ENCODE measurements around the gene CLCN2.

CLCN2 gene

DNA sequence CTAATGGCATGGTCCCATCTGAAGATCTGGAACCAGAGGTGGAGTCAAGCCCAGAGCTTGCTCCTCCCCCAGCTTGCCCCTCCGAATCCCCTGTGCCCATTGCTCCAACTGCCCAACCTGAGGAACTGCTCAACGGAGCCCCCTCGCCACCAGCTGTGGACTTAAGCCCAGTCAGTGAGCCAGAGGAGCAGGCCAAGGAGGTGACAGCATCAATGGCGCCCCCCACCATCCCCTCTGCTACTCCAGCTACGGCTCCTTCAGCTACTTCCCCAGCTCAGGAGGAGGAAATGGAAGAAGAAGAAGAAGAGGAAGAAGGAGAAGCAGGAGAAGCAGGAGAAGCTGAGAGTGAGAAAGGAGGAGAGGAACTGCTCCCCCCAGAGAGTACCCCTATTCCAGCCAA is 39.7 kb downstream of the CLCN2 start:
- no peak for DNase-seq

DNA sequence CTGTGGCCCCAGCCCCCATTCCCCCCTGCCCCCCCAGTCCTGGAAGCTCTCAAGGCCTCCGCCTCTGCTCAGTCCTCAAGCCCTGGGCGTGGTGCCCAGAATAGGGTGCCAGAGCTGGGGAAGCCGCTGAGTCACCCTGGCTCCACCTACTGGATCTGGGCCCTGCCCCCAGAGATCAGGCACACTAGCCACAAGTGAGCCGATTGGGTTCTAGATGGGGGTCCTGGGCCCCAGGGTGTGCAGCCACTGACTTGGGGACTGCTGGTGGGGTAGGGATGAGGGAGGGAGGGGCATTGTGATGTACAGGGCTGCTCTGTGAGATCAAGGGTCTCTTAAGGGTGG is 41.3 kb downstream of the CLCN2 start:
- peak; percentile 63 for DNase-seq

DNA sequence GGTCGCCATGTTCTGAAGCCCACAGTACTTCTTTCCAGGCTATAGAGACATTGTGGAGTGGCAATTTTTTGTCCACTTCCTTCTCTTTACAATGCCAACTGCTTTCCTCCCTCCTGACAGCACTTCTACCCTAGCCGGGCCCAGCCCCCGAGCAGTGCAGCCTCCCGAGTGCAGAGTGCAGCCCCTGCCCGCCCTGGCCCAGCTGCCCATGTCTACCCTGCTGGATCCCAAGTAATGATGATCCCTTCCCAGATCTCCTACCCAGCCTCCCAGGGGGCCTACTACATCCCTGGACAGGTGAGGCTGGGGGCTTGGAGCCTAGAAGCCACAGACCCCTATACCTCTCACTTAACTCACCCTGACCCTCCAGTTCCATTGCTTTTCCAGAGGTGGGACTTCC is 44.2 kb downstream of the CLCN2 start:
- no peak for DNase-seq

DNA sequence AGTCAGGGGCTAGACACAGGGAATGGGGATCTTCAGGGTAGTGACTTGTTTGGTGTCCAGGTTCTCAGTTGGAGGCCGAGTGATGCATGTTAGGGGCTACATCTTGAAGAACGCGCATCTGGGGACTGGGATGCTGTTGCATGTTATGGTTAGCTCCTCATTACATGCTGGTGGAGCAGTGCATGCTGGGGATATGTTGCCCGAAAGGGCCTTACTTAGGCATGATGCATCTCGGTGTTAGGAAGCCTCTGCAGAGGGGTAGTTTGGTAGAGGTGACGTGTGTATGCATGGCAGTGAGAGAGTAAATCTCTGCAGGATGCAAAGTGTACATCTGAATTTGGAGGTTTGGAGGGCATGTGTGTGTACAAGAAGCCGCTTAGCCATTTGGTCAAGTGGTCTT is 44.6 kb downstream of the CLCN2 start:
- DNase-seq = no peak

DNA sequence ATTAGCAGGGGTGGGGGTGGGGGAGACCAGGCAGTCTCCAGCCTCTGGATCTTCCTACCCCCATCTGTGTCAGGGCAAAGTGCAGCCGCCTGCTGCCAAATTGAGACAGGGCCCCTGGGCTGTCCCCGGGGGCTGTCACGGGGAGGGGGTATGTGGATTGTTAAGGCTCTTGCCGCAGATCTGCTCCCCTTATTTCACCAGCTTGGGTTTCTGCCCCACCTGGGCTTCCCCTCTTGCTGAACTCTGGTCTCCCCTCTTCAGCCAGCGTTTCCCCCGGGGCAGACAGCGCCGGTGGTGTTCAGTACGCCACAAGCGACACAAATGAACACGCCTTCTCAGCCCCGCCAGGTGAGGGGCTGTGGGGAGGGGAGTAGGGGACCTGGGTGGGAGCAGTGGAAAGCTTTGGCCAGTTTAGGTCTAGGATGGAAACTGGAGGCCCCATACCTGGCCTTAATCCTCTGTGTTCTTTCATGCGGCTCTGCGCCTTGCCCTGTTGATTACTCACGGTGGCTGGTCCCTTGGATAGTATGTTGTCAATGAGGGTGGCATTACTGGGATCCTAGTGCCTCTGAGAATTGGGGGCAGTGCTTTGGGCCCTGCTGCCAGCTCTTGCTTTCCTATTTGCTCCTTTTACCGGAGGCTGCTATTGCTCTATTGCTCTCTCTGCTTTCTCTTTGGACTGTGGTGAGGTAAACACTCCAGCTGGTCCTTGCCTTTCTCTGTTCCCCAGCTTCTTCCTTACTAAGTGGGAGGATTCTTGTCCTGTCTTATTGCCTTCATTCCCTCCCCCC is 45.3 kb downstream of the CLCN2 start:
- DNase-seq = no peak

DNA sequence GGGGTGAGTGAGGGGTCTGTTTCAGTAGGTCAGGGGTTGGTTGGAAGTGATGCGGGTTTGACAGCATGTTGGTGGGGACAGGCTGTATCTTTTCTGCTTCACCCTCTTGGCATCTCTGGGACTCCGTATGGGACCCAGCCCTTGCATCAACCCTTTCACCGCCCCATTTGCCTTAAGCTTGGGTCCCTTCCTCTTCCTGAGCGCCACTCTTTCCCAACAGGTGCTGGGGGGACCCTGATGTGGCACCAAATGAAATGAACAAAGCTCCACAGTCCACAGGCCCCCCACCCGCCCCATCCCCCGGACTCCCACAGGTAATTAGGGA is 45.9 kb downstream of the CLCN2 start:
- no peak for DNase-seq

DNA sequence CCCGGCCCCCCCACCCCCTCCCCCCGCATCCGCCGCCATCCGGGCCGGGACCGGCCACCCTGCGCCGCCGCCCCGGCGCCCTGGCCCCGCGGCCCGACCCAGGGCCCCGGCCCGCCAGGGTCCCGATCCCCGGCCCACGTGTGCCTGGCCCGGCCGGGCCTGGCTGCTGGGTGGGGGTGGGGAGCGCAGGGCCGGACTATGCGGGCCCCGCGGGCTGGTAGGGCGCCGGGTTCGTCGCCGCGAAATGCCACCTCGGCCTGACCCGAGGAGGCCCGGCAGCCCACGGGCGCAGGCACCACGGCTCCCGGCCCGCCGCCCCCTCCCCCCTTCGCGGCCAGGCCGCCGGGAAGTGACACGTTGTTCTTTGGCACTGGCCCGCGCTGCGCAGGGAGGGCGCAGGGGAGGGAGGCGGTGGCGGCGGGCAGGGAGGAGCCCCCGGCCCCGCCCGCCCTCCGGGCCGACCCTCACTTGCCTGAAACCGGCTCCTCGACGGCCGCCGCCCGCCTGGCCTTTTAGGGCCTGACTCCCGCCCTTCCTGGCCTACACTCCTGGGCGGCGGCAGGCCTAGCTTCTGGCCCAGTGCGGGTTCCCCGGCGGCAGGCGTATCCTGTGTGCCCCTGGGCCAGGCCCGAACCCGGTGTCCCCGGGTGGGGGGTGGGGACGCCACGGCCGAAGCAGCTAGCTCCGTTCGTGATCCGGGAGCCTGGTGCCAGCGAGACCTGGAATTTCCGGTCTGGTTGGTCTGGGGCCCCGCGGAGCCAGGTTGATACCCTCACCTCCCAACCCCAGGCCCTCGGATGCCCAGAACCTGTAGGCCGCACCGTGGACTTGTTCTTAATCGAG is 46.5 kb downstream of the CLCN2 start:
- peak; percentile 68 for DNase-seq

DNA sequence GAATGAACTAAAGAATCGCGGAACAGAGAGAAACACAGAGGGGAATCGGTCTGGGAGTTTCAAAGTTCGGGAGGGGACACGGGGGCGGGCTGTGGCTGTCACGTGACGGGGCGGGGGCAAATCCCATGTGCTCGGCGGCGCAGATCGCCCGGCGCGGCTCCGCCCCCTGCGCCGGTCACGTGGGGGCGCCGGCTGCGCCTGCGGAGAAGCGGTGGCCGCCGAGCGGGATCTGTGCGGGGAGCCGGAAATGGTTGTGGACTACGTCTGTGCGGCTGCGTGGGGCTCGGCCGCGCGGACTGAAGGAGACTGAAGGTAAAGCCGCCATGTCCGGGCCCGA is 47.1 kb downstream of the CLCN2 start, which contains the start of gene EIF4G1:
Gene EIF4G1 (plus strand): TSS at position 244 of the 337 bp plus-strand sequence. CDS start 1,191 bp downstream, outside the sequence.
- DNase-seq = peak; percentile 93

DNA sequence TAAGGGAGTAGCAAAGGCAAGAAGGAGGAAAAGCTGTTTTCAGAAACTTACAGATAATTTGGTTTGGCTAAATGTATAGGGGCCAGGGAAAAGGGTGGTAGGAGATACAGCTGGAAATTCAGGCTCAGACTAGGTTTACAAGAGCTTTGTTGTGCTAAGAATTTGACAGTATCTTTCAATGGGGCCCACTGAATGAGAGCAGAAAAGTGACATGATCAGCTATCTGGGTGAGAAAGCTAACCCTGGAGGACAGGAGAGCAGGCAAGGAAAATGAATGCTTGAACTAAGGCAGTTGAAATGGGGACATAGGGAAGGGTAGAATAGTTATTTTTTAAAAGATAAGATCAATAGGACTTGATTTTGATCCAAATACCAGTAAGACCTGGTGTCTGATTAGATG is 49.8 kb downstream of the CLCN2 start:
- no peak for DNase-seq

DNA sequence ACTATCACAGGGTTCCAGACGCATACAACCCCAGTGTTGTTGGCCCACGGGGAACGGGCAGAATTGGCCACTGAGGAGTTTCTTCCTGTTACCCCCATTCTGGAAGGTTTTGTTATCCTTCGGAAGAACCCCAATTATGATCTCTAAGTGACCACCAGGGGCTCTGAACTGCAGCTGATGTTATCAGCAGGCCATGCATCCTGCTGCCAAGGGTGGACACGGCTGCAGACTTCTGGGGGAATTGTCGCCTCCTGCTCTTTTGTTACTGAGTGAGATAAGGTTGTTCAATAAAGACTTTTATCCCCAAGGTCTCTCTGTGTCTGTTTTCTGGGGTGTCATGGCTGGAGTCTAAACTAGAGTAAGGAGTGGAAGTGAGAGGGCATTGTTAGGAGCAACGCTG is 52.7 kb downstream of the CLCN2 start:
- DNase-seq = no peak

DNA sequence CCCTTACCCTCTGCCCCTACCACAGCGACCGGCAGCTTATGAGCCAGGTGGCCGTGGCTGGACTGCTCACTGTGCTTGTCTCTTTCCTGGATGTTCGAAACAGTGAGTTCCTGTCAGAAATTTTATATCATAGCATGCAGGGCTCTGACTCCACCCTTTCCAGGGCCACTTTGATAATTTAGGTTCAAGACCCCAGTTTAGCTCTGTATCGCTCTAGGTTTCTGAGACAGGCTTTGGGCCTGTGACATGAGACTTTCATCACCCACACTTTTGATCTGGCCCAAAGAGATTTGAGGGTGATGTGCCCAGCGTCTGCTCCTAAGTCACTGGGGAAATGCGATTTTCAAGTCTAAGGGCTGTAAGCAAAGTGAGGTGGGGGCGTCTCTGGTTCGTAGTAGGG is 53.5 kb downstream of the CLCN2 start:
- DNase-seq = no peak

DNA sequence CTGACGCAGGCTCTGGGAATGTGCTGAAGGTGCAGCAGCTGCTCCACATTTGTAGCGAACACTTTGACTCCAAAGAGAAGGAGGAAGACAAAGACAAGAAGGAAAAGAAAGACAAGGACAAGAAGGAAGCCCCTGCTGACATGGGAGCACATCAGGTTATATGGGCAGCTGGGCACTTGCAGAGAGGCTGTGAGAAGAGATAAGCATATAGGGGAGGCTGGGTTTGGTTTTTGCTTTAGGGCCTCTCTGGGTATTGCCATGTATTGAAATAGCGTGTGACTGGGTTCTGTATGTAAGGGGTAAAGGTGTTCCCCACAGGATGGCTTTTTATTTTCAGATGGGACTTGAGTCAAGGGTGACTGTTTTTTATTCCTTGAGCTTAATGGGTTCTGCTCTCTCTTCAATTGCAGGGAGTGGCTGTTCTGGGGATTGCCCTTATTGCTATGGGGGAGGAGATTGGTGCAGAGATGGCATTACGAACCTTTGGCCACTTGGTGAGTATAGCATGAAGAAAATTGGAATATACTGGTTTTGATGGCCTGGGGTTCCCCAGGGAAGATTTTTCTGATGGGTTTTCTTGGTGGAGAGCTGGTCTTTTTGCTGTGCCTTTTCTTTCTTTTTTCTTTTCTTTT is 54.9 kb downstream of the CLCN2 start:
- DNase-seq = no peak

DNA sequence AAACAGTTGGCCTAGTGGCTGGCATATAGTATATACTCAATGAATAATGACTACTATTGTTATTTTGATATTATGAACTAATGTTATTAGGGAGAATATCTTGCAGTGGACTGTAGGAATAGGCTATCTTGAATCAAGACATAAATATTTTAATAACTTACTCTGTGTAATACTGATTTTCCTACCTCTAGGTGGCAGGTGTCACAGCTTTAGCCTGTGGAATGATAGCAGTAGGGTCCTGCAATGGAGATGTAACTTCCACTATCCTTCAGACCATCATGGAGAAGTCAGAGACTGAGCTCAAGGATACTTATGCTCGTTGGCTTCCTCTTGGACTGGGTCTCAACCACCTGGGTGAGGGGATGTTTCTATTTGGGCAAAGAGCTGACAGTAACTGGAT is 55.8 kb downstream of the CLCN2 start:
- DNase-seq = no peak

DNA sequence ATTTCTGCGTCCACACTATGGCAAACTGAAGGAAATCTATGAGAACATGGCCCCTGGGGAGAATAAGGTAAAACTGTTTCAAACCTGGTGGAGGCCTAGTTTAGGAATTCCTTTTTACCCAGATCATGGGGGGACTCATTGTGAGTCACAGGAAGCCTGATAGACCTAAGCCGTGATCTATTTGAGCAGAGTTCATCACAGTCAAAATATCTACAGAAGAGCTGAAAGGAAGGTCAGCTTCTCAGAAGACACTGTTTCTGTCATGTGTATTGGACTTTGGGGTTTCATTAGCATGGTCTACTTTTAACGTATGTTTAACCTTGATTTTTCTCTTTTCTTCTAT is 61.1 kb downstream of the CLCN2 start:
- DNase-seq = no peak

DNA sequence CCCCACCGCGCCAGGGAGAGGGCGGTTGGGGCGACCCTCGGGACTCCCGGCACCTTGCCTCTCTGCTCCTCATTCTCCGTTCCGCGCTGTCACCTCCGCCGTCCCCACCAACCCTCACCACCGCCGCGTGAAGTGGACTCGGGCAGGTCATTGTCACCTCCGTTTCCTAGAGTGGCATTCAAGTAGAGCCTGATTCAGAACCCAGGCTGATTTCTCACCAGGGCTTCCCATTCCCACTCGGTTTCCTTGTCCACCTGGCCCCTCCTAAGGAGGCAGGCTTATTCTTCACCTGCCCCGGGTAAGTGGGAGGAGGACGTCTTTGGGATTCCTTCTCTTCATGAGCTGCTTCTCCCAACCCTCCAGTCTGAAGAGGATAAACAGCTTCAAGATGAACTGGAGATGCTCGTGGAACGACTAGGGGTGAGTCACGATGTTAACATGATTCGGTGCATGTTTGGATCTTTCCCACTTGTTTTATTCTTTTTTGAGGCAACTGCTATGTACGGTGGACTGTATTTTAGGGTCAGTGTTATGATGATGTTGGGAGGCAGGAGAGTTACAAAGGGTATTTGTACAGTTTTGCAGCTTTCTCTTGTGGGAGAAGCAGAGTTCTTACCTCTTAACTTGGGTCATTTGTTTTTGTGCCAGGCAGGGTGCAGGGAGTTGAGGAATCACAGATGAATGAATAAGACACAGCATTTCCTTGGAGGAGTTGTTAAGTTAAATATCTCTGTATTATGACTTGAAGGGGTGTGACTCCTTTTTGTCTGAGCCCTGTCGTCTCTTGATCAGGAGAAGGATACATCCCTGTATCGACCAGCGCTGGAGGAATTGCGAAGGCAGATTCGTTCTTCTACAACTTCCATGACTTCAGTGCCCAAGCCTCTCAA is 61.7 kb downstream of the CLCN2 start:
- no peak for DNase-seq

DNA sequence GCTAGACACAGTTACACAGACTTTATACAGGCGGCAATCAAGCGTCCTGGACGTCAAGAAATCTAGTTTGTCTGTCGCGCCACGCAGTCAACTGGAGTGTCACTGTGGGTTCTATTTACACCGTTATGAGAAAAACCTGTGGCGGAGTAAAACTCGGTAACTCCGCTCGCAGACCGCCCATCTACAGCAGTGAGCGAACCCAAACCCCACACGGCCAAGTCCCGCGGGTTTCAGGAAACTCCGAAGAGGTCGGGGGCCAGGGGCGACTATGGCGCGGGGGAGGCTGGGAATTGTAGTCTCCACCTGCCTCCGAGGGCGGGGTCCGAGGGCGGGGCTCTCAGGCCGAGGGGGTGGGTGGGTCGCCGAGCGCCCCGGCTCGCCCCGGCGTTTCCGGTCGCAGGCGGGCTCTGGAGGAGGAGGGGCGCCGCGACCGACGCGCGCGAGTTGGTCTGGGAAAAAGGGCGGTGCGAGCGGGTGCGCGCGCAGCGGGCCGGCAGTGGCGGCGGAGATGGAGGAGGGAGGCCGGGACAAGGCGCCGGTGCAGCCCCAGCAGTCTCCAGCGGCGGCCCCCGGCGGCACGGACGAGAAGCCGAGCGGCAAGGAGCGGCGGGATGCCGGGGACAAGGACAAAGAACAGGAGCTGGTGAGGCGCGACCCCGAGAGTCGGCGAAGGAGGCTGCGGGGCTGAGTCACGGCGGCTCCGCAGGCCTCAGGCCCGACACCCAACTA is 62.5 kb downstream of the CLCN2 start, which contains the start of gene PSMD2:
Gene PSMD2 (plus strand): TSS at position 483 of the 729 bp plus-strand sequence. CDS start 26 bp downstream, at position 509.
- peak; percentile 98 for DNase-seq

DNA sequence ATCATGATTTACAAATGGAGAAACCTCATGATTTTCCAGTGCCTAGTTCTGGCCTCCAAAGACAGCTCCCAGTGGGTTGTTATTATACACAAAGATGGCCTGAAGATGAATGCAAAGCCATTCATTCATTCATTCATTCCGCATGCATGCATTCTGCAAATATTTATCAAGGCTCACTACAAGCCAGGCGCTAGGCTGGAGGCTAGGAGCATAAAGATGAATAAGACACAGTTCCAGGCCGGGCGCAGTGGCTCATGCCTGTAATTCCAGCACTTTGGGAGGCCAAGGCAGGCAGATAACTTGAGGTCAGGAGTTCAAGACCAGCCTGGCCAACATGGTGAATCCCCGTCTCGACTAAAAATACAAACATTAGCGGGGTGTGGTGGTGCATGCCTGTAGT is 64.8 kb downstream of the CLCN2 start:
- no peak for DNase-seq

Measured in activated CD8-positive, alpha-beta memory T cell treated with anti-CD3 and anti-CD28 coated beads, Interleukin-2, amount 50 U/mL, for 4 hours (primary cell).